HG03354 (cell line): ENCODE measurements around the gene LARP4.
"Not testable (repeated sequence)": the region's sequence is repeated elsewhere in the genome, so short reads cannot be mapped to it uniquely, and the experiment has no call there.

Source experiments
- ATAC-seq: cut with Tn5 transposase; IDR thresholded peaks from one replicate; pipeline ENCODE4 v1.9.1; 2021; ENCODE audit warnings: mild to moderate bottlenecking; ENCODE audit not compliant: unreplicated experiment, poor library complexity, severe bottlenecking

The LARP4 gene

DNA sequence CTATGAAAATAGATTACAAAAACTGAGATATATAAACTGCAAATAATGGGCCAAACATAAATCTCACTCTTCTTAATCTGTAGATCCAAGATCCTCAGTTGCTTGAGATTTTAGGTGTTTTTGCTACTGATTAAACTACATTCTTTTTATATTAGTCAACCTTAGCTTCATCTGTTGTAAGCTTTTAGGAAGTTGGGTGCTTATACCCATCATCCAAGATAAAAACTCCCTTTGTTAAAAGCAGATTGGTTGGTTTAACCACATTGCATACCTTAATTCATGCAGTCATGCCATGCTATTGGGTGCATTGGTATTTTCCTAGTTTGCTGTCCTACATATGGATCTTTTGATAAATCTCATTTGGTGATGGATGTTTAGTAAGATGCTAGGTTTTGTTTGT, 57.9 kb downstream of the LARP4 start:
- no peak for ATAC-seq

GRCh38 chr12:50467439-50467838, 66.8 kb downstream of the LARP4 start:
- ATAC-seq = no peak

- ATAC-seq = no peak
Observed at GRCh38 chr12:50477241-50477832, 76.7 kb downstream of the LARP4 start.

GRCh38 chr12:50482571-50482970, 81.9 kb downstream of the LARP4 start:
- ATAC-seq = no peak

- ATAC-seq = no peak
Observed at GRCh38 chr12:50483488-50483887, 82.8 kb downstream of the LARP4 start.

DNA sequence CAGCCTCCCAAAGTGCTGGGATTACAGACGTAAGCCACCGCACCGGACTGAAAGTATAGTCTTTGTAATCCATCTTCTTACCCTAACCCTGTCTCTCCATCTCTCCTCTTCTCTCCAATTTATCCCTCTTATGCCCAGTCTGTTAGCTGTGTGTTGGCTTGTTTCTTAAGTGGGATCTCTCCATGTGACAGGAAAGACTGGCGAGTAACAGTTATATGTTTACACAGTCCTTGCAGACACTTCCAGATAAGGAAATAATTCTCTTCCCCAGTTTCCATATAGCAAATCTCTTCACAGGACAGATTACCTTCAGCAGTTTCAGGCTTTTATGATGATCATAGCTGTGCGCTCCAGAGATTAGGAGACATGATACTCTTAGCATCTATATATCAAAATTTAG, 88.1 kb downstream of the LARP4 start:
- ATAC-seq = no peak

- not testable (repeated sequence) for ATAC-seq
Observed at GRCh38 chr12:50498119-50498518, 97.4 kb downstream of the LARP4 start.

- ATAC-seq = peak; percentile 88
Observed at GRCh38 chr12:50504798-50505674, 104.4 kb downstream of the LARP4 start, which contains the start of gene DIP2B. TSS of gene DIP2B (plus strand) at chr12:50504985. CDS start at chr12:50505141, 156 bp downstream.

DNA sequence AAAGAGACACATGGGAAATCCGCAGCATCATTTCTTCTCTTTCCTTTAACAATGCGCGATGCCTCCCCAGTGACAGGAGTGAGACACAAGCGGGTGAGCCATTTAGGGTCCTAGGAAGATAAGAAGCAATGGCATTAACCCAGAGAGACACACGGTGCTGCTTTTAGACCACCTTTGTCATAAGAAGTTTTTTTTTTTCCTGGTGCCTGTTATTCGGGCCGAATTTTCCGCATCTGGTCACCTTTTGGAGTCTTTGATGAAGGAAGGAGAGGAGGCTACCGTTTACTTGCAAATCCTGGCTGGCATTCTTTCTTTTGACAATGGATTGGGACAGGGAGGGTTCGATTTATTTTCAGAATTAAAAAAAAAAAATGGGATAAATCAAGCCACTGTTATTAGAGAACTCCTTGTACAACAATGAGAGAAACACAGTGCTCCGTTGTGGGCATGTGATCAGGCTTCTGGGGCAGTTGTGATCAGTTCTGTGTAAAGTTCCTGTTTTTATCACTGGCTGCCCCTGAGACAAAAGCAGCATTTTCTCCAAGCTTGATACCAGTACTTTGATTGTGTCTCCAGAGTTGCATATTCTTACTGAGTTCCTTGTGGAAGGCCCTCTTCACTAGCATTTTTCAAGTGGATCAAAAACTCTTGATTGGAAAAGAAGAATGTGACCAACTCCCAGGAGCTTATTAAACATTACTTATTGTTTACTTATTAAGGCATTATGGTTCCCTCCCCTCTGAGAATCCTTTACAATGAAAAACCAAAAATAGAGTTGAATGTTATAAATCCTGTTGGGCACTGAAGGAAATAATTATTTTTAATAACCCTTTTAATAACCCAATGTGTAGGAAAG, 105.2 kb downstream of the LARP4 start:
- no peak for ATAC-seq

GRCh38 chr12:50506753-50507473, 106.2 kb downstream of the LARP4 start:
- no peak for ATAC-seq

- no peak for ATAC-seq
Observed at GRCh38 chr12:50507474-50507838, 106.8 kb downstream of the LARP4 start.

DNA sequence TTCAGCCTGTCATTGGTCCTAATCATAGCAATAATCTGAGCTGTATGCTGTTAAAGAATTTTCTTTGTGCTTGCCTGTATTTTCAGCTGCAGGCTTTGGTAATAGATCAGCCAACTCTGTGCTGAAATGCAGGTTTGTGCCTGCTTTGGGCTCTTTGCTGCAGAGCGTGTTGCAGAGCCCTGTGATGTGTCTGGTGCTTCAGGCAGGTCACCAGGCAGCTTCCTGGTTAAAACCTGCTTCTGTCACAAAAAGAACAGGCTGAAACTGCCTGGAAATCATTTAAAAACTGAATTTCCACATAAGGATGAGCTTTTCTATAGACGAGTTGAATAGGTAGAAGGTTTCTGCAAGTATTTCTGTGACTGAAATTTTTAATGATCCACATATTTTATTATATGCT, 107.2 kb downstream of the LARP4 start:
- no peak for ATAC-seq

GRCh38 chr12:50508414-50508813, 107.7 kb downstream of the LARP4 start:
- ATAC-seq = no peak

DNA sequence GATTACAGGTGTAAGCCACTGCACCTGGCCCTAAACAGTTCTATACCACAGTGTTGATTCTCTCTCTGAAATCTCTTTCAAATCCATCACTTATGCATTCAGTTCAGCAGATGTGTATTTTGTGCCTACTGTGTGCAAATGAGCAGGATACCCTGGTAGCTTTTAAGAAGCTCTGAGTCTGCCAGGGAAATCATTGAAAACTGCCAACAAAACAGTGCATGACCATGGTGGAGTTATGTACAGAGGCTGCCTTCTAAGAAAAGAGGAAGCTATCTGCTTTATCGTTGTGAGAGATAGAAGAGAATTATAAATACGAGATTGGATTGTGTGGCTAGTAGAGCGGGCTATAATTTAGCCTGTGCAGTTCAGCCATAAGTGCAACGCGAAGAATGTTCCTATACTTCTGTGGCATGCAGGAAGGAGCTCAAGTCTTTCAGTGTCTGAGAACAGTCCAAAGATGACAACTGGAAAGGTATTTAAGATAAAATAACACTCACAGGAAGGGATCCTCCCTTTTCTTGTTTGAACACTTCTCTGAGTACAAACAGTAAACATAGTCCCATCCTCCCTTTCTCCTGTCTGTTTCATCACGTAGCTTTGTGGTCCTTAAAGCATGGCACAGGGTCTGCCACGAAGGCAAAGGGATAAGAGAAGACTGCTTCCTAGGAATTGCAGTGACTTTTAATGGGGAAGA, 108.4 kb downstream of the LARP4 start:
- ATAC-seq = no peak

DNA sequence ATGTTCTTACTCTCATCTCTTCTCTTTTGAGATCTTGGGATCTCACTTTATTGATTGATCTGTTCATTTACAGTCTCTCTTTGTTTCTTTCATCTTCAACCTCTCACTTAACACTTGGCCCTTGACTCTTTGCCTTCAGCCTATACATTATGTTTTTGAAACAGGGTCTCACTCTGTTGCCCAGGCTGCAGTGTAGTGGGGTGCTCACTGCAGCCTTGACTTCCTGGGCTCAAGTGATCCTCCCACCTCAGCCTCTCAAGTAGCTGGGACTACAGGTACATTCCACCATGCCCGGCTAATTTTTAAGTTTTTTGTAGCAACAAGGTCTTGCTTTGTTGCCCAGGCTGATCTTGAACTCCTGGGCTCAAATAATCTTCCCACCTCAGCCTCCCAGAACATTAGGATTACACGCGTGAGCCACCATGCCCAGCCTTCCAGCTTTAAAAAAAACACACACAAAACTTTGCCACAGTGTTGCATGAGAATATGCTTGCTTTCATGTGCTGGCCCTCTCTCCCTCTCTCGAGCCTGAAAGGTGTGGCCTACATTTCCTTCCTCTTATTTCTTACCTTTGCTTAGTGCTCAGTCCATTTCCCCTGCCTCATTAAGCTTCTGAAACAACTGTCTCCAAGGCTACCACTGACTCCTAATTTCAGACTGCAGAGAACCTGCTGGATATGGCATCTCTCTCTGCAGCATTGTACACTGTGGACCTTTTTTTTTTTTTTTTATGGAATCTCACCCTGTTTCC, 114.0 kb downstream of the LARP4 start:
- ATAC-seq = peak; percentile 33

GRCh38 chr12:50515587-50515986, 114.9 kb downstream of the LARP4 start:
- ATAC-seq = no peak

DNA sequence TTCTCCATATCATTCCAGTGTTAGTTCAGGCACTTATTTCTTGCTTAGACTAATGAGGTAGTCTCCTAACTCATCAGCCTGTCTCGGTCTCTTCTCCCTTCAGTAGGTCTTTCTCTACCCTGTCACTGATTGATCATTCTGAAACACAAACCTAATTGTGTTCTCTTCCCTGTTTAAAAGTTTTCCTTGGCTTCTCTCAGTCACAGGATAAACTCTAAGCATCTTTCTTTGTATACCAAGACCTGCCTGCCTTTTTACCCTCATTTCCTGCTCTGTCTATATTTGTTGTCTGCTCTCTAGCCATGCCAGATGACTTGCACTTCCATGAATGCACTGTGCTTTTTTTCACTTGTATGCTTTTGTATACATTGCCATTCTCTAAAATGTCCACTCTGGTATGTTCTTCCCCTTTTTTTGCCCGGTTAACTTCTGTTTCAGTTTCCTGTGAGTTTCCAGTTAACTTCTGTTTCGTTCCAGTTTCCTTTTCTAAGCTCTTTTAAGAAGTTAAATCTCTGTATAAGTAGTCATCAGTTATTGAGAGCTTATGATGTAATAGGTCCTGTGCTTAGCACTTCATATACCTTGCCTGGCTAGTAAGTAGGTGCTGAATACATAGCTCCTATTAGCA, 116.8 kb downstream of the LARP4 start:
- peak; percentile 84 for ATAC-seq

GRCh38 chr12:50518090-50518489, 117.4 kb downstream of the LARP4 start:
- no peak for ATAC-seq
